PC-3 (cell line): ENCODE measurements around the gene FFAR1.
"Not testable (repeated sequence)": the region's sequence is repeated elsewhere in the genome, so short reads cannot be mapped to it uniquely, and the experiment has no call there.

Experiments used
- CTCF ChIP-seq: fragments of 300-600 bp; sonication (generic); conservative IDR thresholded peaks from 2 replicates; pipeline ENCODE4 v1.5.1; 2017; ENCODE audit warnings: antibody characterized with exemption, low read depth, mild to moderate bottlenecking, low read length
- EZH2 ChIP-seq: fragments of 300-600 bp; sonication (generic); IDR thresholded peaks from one replicate; pipeline ENCODE4 v1.6.1; 2017; ENCODE audit warnings: antibody characterized with exemption, mild to moderate bottlenecking, low read length; ENCODE audit not compliant: unreplicated experiment
- EZH2phosphoT487 ChIP-seq: fragments of 300-600 bp; sonication (generic); IDR thresholded peaks from 2 replicates; pipeline ENCODE4 v1.6.1; 2018; ENCODE audit warnings: mild to moderate bottlenecking, antibody characterized with exemption, low read length, borderline replicate concordance

- TF ChIP-seq EZH2, CTCF, EZH2phosphoT487: not testable (repeated sequence)
Observed at GRCh38 chr19:35374031-35374430, 26.3 kb downstream of the FFAR1 start.
